Neural progenitor cell (in vitro differentiated cells): ENCODE data around the gene SEMA6C. TPM values are rescaled to one million over a fixed set of nuclear protein-coding genes. Genes with fewer than 3 reads are reported as not detected.

ENCODE experiments used
- DNase-seq: peaks from one replicate; pipeline ENCODE4 v3.0.0-alpha.2; 2016; ENCODE audit warnings: low spot score
- H2AFZ ChIP-seq: fragments of 200-600 bp; sonication (generic); replicated peaks from 2 replicates; pipeline ENCODE4 v1.6.1; 2016; ENCODE audit warnings: antibody characterized with exemption
- H3F3A ChIP-seq: fragments of 200-600 bp; sonication (generic); 2 replicates; pipeline ENCODE4 v1.6.1; 2016; ENCODE audit warnings: antibody characterized with exemption, low read depth
- H3K27ac ChIP-seq: fragments of 200-600 bp; sonication (generic); 2 replicates; pipeline ENCODE4 v1.5.1; 2016; ENCODE audit warnings: mild to moderate bottlenecking
- H3K27me3 ChIP-seq: fragments of 200-600 bp; sonication (generic); 2 replicates; pipeline ENCODE4 v1.6.1; 2016; ENCODE audit warnings: mild to moderate bottlenecking, moderate library complexity
- H3K36me3 ChIP-seq: fragments of 200-600 bp; sonication (generic); 2 replicates; pipeline ENCODE4 v1.5.1; 2016
- H3K4me1 ChIP-seq: fragments of 200-600 bp; sonication (generic); 2 replicates; pipeline ENCODE4 v1.6.1; 2016; ENCODE audit warnings: mixed run types
- H3K4me2 ChIP-seq: fragments of 200-600 bp; sonication (generic); 2 replicates; pipeline ENCODE4 v1.6.1; 2016
- H3K4me3 ChIP-seq: fragments of 200-600 bp; sonication (generic); 2 replicates; pipeline ENCODE4 v1.5.1; 2016
- H3K79me2 ChIP-seq: fragments of 200-600 bp; sonication (generic); 2 replicates; pipeline ENCODE4 v1.6.1; 2016; ENCODE audit warnings: low read depth
- H3K9ac ChIP-seq: fragments of 200-600 bp; sonication (generic); 2 replicates; pipeline ENCODE4 v1.6.1; 2016
- H3K9me3 ChIP-seq: fragments of 200-600 bp; sonication (generic); 2 replicates; pipeline ENCODE4 v1.5.1; 2016; ENCODE audit warnings: low read depth
- H4K20me1 ChIP-seq: fragments of 200-600 bp; sonication (generic); 2 replicates; pipeline ENCODE4 v1.6.1; 2016; ENCODE audit warnings: low read depth
- H3K27ac Mint-ChIP-seq: 3 replicates; pipeline ENCODE4 v1.8.0; 2021; ENCODE audit warnings: mixed read lengths
- H3K27me3 Mint-ChIP-seq: 2 replicates; pipeline ENCODE4 v1.8.0; 2022; ENCODE audit warnings: low read depth, mild to moderate bottlenecking, inconsistent platforms, moderate library complexity, mixed read lengths; ENCODE audit not compliant: insufficient read depth
- H3K36me3 Mint-ChIP-seq: 3 replicates; pipeline ENCODE4 v1.8.0; 2021; ENCODE audit warnings: mixed read lengths
- H3K4me1 Mint-ChIP-seq: 3 replicates; pipeline ENCODE4 v1.8.0; 2021; ENCODE audit warnings: mixed read lengths
- H3K4me3 Mint-ChIP-seq: 3 replicates; pipeline ENCODE4 v1.8.0; 2021; ENCODE audit warnings: mild to moderate bottlenecking, moderate library complexity, mixed read lengths
- H3K9me3 Mint-ChIP-seq: 3 replicates; pipeline ENCODE4 v1.8.0; 2020; ENCODE audit warnings: mixed read lengths
- CTCF ChIP-seq: fragments of 200-600 bp; sonication (generic); IDR thresholded peaks from 2 replicates; pipeline ENCODE4 v1.5.1; 2017; ENCODE audit warnings: antibody characterized with exemption, mild to moderate bottlenecking
- EZH2 ChIP-seq: fragments of 200-600 bp; sonication (generic); IDR thresholded peaks from 2 replicates; pipeline ENCODE4 v1.6.1; 2017; ENCODE audit warnings: antibody characterized with exemption, mild to moderate bottlenecking, moderate library complexity
- EZH2phosphoT487 ChIP-seq: fragments of 200-600 bp; sonication (generic); IDR thresholded peaks from 2 replicates; pipeline ENCODE4 v1.6.1; 2017; ENCODE audit warnings: antibody characterized with exemption
- total RNA-seq: library from RNA; depleted of rRNA; stranded (reverse); fragments of >200 nt; gene quantifications from 2 replicates; pipeline ENCODE4 v1.2.3, GENCODE V29; 2015; ENCODE audit warnings: low replicate concordance

The SEMA6C gene
- total RNA-seq, 1 donor from 2014 or later, result 5.6 TPM

- Mint-ChIP-seq H3K4me1 (peaks cover 38% of the 10 kb centered on the region), H3K27me3 (peaks cover 16% of the 10 kb centered on the region), H3K36me3 (peaks cover 10% of the 10 kb centered on the region), H3K9me3 (no peaks in the 10 kb centered on the region), H3K4me3 (peak overlapping the region; percentile 91), H3K27ac (no peak overlapping the region)
- H3K9me3 ChIP-seq, result no peaks in the 10 kb centered on the region
- H3F3A ChIP-seq, result peaks cover 27% of the 10 kb centered on the region
- TF ChIP-seq CTCF, result no peak
- no peak for TF ChIP-seq EZH2
- no peak for TF ChIP-seq EZH2phosphoT487
- no peak overlapping the region for H3K9ac ChIP-seq
- H3K4me1 ChIP-seq, result peaks cover 30% of the 10 kb centered on the region
- H3K79me2 ChIP-seq, result no peaks in the 10 kb centered on the region
- H3K4me3 ChIP-seq, result peak overlapping the region; percentile 91
- H3K4me2 ChIP-seq, result peak overlapping the region; percentile 91
- peaks cover 26% of the 10 kb centered on the region for H4K20me1 ChIP-seq
- peak overlapping the region; percentile 66 for H2AFZ ChIP-seq
- no peaks in the 10 kb centered on the region for H3K36me3 ChIP-seq
- no peak overlapping the region for H3K27ac ChIP-seq
- H3K27me3 ChIP-seq, result peaks cover 32% of the 10 kb centered on the region
- no peak for DNase-seq
These were observed 687 bp upstream of the SEMA6C start for GRCh38 chr1:151147132-151147503.

GRCh38 chr1:151146072-151146411 is 389 bp downstream of the SEMA6C start:
- Histone ChIP-seq H3K4me1 (peaks cover 30% of the 10 kb centered on the region), H3K36me3 (no peaks in the 10 kb centered on the region), H3K4me2 (peak overlapping the region; percentile 91), H3F3A (peaks cover 27% of the 10 kb centered on the region), H3K27me3 (peaks cover 32% of the 10 kb centered on the region), H4K20me1 (peaks cover 26% of the 10 kb centered on the region), H3K9ac (no peak overlapping the region), H3K79me2 (no peaks in the 10 kb centered on the region), H3K27ac (no peak overlapping the region), H3K4me3 (peak overlapping the region; percentile 91), H2AFZ (peak overlapping the region; percentile 95), H3K9me3 (no peaks in the 10 kb centered on the region)
- Mint-ChIP-seq H3K27me3 (peaks cover 16% of the 10 kb centered on the region), H3K9me3 (no peaks in the 10 kb centered on the region), H3K27ac (peak overlapping the region; percentile 60), H3K4me1 (peaks cover 39% of the 10 kb centered on the region), H3K4me3 (peak overlapping the region; percentile 91), H3K36me3 (peaks cover 10% of the 10 kb centered on the region)
- peak; percentile 37 for DNase-seq
- TF ChIP-seq EZH2phosphoT487 (peak; percentile 13), CTCF (no peak), EZH2 (no peak)

GRCh38 chr1:151145304-151146071 is 943 bp downstream of the SEMA6C start:
- DNase-seq, result peak; percentile 58
- Mint-ChIP-seq H3K9me3 (no peaks in the 10 kb centered on the region), H3K4me3 (peak overlapping the region; percentile 91), H3K36me3 (peaks cover 10% of the 10 kb centered on the region), H3K27ac (no peak overlapping the region), H3K4me1 (peaks cover 39% of the 10 kb centered on the region), H3K27me3 (peaks cover 16% of the 10 kb centered on the region)
- peaks cover 30% of the 10 kb centered on the region for H3K4me1 ChIP-seq
- no peaks in the 10 kb centered on the region for H3K9me3 ChIP-seq
- H3K27me3 ChIP-seq, result peaks cover 32% of the 10 kb centered on the region
- H3K27ac ChIP-seq, result no peak overlapping the region
- peak overlapping the region; percentile 91 for H3K4me3 ChIP-seq
- TF ChIP-seq EZH2phosphoT487, result peak; percentile 15
- TF ChIP-seq EZH2, result no peak
- H3K79me2 ChIP-seq, result no peaks in the 10 kb centered on the region
- no peaks in the 10 kb centered on the region for H3K36me3 ChIP-seq
- H3K4me2 ChIP-seq, result peak overlapping the region; percentile 91
- peaks cover 27% of the 10 kb centered on the region for H3F3A ChIP-seq
- H4K20me1 ChIP-seq, result peaks cover 26% of the 10 kb centered on the region
- peak overlapping the region; percentile 95 for H2AFZ ChIP-seq
- H3K9ac ChIP-seq, result peak overlapping the region; percentile 58
